Activated naive CD4-positive, alpha-beta T cell treated with anti-CD3 and anti-CD28 coated beads, Interleukin-2, amount 50 U/mL, for 16 hours (primary cell): ENCODE measurements around the gene RPL31.

Experiments used
- DNase-seq: peaks from one replicate; pipeline ENCODE4 v3.0.0-alpha.2; 2020

The RPL31 gene

DNA sequence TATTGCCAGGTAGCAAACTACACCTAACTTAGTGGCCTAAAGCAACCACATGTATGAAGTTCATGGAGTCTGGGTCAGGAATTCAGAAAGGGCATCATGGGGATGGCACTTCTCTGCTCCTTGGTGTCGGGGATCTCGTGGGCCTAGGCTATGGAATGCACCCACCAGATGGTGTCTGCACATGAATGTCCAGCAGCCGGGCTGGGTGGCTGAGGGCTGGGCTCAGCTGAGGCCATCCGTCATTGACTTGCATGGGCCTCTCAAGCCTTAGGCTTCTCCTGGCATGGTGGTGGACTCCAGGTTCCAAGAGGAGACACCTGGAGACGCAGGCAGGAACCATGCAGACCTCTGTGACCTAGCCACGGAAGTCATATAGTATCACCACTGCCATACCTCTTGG lies 26.0 kb upstream of the RPL31 start:
- no peak for DNase-seq

DNA sequence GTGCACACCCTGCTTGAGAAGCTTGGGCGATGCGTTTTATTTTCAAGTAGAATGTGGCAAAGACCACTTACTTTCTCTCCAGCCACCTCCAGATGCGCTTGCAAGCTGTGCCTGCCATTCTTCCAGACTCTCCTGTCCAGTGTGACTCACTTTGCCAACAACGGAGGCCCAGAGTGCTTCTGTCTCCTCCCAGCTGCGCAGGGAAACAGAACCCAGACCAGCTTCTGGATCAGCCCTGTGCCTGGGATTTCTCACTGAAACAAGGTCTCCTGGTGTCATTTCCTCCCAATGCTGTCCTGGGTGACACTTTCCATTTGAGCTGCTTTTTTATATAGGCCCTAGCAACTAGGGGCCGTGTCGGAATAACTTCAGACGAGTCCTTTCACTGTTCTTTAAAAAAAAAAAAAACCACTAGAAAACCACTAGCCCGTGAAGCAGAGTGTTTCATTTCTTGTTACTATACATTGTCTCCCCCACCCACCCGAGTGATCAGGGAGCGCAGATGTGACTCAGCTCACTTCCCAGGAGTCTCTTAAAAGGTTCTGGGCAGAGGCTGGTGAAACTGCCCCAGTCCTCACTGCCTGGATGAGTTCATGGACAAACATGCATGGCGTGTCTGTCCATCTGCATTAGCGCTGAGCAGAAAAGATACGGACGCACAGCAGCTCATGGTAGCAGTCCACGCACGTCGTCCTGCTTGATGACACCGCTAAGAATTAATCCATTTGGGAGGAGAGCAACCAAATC lies 25.3 kb upstream of the RPL31 start:
- DNase-seq: no peak

DNA sequence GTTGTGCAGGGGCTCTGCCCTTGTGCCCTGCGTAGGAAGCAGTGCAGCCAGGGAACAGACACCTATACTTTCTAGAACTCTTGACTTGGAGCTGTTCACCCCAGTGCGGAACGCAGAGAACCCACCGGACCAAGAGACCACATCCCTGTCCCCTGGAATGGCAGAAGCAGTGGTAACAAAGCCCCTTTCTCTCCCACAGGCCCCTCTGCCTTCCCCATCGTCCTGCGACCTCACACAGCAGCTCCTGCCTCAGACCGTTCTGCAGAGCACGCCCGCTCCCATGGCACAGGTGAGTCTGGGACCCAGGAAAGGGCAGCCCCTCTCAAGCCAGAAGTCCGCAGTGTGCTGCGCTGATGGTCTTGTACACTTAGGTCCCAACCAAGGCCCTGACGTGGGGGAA lies 24.6 kb upstream of the RPL31 start:
- DNase-seq: no peak

DNA sequence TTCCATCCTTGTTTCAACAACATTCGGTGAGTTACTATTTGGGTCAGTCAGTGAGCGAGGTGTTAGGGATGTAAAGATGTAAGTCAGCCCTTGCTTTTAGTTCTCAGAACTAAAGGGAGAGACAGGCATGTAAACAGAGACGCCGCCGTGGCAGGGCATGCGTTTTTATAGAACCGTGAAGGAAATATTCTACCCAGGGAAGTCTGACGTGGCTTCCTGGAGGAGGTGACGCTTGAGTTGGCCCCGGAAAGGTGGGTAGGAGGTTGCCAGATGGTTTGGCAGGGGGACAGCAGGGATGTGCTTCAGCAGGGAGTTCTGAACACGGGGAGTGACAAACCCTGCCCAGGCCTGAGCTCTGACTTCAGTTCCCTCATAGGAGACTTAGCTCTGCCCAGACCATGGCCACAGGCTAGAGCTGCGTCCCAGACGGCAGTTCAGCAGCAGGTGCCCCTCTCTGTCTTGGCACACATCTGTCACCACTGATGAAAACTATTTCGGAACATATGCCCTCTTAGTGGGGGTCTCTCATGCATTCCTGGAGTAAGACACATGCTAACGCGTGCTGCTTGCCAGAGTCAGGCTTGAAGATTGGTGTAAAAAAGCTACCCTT lies 23.4 kb upstream of the RPL31 start:
- no peak for DNase-seq

DNA sequence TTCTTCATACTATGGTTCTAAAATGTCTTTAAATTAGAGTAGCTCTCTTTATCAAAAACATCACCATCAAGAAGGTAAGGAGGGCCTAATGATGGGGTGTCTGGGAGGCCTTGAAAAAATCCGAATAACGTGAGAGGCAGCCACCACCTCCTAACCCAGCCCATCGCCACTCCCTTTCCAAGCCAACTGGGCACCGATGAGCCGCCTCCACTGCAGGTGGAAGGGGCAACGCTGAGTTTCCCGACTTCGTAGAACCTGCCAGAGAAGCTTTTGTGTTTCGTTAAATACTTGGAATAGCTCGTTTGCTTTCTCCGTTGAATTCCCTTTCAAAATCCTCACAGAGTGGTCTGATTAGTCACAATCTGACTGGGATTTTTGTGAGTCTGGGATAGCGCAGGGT lies 22.0 kb upstream of the RPL31 start:
- DNase-seq: no peak

DNA sequence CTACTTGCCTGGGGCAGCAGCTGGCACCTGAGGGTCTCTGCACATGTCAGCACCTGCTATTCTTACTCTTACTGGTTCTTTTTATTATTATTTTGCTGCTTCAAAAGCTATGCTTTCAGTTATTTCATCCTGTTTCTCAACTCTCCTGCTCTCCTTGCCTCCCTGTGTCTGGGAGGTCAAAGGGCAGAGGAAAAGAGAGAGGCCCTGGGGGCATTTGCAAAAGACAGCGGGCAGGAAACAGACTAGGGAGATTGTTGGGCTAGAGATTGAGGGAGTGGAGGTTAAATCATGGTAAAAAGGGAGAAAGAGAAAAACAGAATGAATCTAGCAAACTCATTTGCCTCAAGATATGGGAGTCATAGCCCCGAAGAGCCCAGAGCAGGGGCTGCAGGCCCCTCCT lies 21.1 kb upstream of the RPL31 start:
- DNase-seq: no peak

DNA sequence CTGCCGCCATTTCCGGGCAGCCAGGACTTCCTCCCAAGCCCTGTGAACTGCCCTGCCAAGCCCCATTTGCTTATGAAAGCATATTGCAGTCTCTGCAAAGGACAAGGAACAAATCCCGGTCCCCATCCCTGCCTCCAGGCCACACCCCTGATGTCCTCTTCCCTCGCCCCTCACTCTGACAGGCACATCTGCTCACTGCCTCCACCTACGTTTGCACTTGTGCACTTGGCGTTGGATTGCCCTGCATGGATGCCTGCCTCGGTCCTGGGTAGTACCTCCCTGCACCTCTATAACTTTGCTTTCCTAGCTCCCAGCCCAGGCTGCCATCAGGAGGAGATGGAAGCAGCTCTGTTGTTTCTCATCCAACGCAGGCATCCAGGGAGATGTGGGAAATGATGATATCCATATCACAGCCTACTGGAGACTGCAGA lies 19.6 kb upstream of the RPL31 start:
- no peak for DNase-seq

DNA sequence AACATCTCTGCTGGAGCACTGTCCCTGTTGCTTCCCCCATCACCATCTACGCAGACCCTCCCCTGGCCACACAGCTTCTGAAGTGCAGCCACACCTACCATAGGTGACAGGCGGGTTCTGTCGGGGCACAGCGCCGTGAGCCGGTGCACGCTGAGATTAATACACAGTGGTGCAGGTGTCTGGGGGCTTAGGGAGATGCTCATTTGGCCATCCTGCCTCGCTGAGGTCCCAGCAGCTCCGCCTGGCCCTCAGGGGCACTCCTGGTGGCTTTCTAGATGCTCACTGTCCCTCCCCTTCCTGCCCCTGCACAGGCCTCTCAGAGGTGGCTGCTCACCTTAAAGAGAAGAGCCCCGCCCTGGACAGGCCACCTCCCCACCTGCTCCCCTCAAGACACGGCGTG lies 18.9 kb upstream of the RPL31 start:
- no peak for DNase-seq

DNA sequence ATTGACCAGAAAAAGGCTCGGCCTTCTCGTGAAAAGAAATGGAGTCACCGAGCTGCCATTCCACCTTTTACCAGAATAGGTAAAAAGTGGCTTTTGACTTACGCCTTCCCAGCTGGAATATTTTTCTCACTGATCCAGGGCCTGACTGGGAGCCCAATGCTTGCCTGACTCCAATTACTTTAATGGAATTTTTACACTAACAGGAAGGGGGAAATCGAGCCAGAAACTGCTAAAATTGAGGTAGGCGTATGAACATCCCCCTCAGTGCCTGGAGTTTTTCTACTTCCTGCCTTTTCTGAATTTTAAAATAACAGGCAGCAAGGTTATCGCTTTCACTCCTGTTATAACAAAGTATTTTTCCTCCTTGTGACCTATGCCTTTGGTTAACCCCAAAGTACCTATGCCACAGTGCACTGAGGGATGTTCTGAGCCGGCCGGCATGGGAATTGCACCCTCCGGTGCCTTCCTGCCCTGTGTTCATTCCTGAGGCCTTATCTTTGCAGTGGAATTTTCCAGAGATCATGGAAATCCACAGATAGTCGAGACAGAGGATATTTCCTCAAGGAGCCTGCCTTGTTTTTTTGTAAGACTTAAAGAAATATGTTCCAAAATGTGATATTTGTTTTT lies 18.3 kb upstream of the RPL31 start:
- no peak for DNase-seq

DNA sequence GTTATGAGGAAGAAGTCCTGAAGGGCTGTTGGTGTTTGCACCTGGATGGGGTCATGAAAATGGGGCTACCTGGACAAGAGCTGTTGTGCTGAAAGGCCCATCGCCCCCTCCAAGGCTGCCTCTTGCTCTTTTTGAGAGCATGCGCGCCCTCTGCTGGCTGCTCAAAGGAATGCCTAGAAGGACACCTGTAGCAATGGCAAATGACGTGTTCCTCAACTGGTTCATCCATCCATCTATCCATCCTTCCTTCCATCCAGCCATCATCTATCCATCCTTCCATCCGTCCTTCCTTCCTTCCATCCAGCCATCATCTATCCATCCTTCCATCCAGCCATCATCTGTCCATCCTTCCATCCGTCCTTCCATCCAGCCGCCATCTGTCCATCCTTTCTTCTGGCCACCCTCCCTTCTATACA lies 17.2 kb upstream of the RPL31 start:
- DNase-seq: peak; percentile 80

DNA sequence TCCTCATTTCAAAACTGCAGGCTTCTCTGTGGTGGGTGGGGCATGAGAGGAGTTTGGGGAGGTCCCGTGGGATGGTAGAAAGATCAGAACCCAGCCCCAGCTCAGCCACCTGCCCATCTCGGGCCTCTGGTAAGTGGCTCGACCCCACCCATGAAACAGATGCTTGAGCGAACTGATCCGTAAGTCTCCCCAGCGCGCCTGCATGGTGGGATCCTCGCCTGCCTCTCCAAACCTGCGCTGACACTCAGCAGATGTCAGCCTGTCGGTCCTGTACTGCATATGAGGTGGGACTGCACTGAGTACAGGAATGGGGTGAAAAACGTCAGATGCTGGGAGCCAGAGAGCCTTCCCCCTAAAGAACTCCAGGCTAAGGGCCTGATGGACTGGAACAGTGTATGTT lies 15.9 kb upstream of the RPL31 start:
- DNase-seq: no peak

DNA sequence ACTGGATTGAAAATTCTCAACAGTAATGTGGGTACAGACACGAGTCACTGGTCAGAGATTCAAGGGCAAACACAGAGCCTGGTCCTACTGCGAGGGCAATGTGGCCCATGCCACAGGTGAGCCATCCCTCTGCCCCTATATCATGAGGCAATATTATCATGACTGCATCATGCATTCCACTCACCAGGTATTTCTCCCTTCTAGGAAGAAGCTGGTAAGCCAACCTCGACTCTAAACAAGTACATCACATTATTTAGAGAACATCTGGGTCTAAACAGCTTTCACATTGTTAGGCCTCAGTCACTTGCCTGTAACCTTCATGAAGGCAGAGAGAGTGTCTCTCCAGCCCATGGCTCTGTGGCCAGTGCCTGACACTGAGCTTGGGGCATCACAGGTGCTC lies 14.6 kb upstream of the RPL31 start:
- DNase-seq: no peak

DNA sequence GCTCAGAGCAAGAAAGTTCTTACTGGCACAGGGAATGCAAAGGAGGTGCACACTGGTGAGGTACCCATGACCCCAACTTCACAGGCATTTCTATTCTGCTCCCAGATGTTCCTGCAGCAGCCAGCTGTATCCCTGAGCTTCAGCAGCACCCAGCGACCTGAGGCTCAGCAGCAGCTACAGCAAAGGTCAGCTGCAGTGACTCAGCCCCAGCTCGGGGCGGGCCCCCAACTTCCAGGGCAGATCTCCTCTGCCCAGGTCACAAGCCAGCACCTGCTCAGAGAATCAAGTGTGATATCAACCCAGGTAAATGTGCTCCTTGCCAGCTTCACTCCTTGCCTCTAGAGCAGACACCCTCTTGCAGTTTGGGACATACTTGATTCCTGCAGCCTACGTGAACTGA lies 14.1 kb upstream of the RPL31 start:
- DNase-seq: no peak

DNA sequence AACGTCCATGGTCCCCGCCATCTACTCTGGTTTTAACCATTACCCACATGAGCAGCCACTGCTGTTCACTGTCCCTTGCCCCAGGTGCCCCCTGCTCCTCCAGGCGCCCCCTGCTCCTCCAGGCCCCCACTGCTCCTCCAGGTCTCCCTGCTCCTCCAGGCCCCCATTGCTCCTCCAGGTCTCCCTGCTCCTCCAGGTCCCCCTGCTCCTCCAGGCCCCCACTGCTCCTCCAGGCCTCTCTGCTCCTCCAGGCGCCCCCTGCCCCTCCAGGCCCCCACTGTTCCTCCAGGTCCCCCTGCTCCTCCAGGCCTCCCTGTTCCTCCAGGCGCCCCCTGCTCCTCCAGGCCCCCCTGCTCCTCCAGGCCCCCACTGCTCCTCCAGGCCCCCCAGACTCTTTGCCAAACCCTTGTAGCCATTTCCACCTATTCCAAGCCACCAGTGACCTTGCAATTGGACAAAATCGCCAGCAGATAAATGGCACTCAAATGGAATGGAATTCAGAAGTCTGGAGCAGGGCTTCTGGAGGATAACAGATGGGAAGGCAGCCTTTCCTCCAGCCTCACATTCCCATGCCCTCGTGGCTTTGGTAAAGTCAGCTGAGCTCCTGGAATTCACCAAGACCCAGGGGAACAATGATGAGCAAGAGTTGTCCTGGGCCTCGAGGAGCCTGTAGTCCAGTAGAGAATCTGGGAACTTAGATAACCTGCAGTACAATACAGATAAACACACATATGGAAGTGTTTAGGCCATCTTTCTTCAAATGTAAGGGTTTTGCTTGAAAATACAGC lies 13.3 kb upstream of the RPL31 start:
- no peak for DNase-seq

DNA sequence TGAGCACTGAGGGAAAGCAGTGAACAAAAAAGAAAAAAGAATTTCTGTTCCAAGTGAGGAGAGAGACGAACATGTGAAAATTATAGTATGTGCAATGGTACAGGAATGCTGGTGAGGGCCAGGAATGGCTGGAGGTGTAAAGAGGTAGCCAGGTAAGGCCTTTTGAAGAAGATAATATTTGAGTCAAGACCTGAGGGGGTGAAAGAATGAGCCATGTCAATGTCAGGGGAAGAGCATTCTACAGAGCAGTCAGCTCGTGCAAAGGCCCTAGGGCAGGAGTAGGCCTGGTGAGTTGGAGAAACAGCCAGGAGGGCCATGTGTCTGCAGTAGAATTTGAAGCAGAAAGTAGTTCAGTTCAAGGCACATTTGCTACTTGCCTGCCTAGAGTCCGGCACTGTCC lies 12.4 kb upstream of the RPL31 start:
- DNase-seq: no peak

DNA sequence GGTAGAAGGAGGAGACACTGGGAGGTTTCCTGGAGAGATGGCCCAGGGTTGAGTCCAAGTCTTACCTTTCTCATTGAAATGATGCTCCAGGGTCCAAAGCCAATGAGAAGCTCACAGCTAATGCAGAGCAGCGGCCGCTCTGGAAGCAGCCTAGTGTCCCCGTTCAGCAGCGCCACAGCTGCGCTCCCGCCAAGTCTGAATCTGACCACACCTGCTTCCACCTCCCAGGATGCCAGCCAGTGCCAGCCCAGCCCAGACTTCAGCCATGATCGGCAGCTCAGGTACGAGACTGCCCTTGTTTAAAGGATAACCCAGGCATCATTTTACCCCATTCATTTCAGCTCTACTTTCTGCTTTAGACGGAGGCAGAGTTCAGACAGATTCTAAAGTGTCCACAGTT lies 11.9 kb upstream of the RPL31 start:
- no peak for DNase-seq

DNA sequence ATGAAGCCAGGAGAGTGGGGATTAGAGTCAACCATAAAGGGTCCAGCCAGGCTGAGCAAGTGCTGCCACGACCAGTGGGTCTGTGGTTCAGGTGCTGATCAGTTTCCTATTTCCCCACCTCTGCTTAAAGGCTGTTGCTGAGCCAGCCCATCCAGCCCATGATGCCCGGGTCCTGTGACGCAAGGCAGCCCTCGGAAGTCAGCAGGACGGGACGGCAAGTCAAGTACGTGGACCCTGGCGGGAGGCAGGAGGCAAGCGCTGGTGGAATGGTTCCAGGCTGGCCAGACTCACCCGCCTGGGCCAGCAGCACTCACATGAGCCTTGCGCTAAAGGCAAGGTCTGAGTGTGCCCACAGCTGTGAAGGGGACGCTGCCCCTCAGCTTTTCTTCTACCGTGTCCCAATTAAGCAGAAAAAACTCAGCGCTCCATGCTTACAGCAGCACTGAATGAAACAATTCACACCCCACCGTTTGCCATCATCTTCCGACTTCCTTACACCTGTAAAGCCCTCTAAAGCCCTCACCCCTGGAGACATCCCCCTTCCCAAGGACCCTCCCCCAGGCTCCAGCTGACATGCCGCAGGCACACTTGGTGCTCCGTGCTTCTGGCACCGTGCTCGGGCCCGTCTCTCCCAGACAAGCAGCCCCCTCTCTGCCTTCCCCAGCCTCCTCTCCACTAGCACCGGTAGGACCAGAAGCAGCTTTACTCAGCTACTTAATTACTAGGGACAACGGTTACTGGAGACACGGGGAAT lies 11.3 kb upstream of the RPL31 start:
- no peak for DNase-seq

DNA sequence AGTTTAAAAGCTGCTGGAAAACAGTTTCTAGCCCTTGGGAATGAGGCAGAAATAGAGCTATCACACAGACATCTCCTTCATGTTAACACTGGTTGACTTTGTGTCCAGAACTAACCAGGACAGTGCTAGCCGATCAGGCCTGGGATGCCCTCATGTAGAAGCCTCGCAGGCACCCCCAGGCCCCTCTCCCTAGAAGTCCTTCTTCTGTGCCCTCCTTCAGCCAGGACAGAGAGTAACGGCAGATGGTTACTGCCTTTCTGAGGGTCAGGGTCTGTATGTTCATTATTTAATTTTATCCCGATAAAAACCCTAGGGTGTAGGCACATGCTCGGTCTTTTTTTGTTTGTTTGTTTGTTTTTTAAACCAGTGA lies 10.7 kb upstream of the RPL31 start:
- no peak for DNase-seq

DNA sequence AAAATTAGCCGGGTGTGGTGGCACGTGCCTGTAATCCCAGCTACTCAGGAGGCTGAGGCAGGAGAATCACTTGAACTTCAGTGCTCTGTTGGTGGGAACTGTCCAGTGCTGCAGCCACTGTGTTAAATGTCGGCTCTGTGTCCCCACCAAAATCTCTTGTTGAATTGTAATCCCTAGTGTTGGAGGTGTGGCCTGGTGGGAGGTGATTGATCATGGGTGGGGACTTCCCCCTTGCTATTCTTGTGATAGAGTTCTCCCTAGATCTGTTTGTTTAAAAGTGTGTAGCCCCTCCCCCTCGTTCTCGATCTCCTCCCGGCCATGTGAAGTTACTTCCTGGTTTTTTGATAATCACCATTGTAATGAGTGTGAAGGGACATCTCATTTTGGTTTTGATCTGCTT lies 9.8 kb upstream of the RPL31 start:
- DNase-seq: no peak

DNA sequence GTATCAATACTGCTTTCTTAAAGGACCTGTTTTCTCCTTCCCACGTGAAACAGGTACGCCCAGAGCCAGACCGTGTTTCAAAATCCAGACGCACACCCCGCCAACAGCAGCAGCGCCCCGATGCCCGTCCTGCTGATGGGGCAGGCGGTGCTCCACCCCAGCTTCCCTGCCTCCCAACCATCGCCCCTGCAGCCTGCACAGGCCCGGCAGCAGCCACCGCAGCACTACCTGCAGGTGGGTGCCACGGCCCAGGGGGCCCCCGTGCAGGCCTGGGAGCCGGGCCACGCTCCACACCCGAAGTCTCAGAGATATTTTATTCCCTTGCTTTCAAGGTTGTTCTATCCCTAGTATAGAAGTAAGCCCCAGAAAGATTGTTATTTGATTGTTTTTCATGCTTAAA lies 8.8 kb upstream of the RPL31 start:
- no peak for DNase-seq

DNA sequence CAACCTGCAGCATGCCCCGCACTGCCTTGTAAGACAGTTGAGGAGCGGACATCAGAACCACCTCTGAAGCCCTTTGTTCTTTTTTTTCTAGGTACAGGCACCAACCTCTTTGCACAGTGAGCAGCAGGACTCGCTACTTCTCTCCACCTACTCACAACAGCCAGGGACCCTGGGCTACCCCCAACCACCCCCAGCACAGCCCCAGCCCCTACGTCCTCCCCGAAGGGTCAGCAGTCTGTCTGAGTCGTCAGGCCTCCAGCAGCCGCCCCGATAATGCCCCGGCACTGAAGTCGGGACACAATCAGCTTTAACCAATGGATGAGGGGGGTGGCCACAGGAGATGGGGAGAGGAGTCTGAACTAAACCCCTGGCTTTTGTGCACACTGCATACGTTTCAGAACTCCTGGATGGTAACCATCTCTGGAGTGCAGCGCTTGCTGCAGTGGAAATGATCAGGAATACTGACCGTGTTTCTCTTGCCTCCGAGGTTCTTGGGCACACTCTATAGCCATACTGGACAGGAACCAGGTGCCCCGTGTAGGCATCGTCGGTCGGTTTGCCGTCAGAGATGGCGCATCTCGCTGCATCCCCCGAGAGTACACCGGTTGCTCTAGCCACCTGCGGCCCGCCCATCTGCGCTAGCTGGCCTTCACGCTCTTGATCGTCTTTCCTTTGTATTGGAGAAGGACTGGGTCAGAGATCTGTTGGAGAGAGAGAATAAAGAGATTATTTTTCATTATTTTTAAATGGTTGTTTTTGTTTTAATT lies 6.6 kb upstream of the RPL31 start:
- DNase-seq: no peak

DNA sequence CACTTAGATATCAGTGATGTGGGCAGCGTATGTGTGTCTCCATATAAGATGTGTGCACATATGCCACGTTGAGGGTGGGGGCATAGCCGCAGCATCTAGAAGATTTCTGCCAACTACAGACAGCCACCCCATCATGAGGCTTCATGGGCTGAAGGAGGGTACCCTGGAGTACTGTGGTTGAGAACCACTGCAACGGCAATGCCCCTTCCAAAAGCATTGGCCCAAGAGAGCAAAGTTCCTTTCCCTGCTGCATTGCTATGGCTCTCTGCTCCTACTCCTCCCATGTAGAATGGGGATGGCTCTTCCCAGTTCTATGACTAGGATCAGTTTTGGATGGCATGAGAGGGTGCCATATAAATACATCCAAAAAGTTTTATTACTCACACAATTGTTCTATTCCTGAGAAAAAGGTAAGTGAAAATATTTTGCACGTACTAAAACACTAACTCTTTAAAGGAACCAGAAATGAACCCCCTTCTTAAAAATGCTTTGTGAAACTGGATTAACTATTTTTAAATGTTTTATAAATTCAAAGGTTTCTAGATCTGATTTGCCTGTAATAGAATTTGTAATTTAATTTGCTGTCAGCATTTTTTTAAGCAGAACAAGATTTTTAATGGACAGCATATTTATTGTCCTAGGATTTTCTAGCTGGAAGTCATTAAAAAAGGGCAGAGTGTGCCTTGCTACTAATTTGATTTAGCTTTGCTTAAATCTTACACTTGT lies 4.4 kb upstream of the RPL31 start:
- no peak for DNase-seq
